IgD-negative memory B cell (primary cell): ENCODE data around the gene ETV3. TPM values are rescaled to one million over a fixed set of nuclear protein-coding genes. Genes with fewer than 3 reads are reported as not detected.
A peak's percentile ranks its signal among the peaks of the same experiment; 100 is the strongest.

Source experiments
- H3K27ac Mint-ChIP-seq, 3 donors: one replicate each; pipeline ENCODE4 v1.8.0; 2020 to 2022; ENCODE audit warnings: mild to moderate bottlenecking in 3 of 3, mixed read lengths in 3 of 3, moderate library complexity in 1 of 3
- H3K27me3 Mint-ChIP-seq: one replicate; pipeline ENCODE4 v1.8.0; 2021; ENCODE audit warnings: mixed read lengths
- H3K36me3 Mint-ChIP-seq: one replicate; pipeline ENCODE4 v1.8.0; 2020; ENCODE audit warnings: mild to moderate bottlenecking, mixed read lengths
- H3K4me1 Mint-ChIP-seq, 3 donors: one replicate each; pipeline ENCODE4 v1.8.0; 2020 to 2022; ENCODE audit warnings: mixed read lengths in 3 of 3, mild to moderate bottlenecking in 1 of 3
- H3K4me3 Mint-ChIP-seq, 4 donors: one replicate each; pipeline ENCODE4 v1.8.0; 2020 to 2022; ENCODE audit warnings: mild to moderate bottlenecking in 4 of 4, mixed read lengths in 4 of 4, moderate library complexity in 3 of 4
- H3K9me3 Mint-ChIP-seq, 3 donors: one replicate each; pipeline ENCODE4 v1.8.0; 2020 to 2021; ENCODE audit warnings: mixed read lengths in 3 of 3, mild to moderate bottlenecking in 1 of 3
- polyA plus RNA-seq: library from polyadenylated mRNA; unstranded; fragments of 300-500 nt; fragmentation: Illumina TruSeq; gene quantifications from one replicate; pipeline ENCODE4 v1.2.3, GENCODE V29; 2021

Gene ETV3
- polyA plus RNA-seq, 1 donor from 2014 or later, result 4.7 TPM

DNA sequence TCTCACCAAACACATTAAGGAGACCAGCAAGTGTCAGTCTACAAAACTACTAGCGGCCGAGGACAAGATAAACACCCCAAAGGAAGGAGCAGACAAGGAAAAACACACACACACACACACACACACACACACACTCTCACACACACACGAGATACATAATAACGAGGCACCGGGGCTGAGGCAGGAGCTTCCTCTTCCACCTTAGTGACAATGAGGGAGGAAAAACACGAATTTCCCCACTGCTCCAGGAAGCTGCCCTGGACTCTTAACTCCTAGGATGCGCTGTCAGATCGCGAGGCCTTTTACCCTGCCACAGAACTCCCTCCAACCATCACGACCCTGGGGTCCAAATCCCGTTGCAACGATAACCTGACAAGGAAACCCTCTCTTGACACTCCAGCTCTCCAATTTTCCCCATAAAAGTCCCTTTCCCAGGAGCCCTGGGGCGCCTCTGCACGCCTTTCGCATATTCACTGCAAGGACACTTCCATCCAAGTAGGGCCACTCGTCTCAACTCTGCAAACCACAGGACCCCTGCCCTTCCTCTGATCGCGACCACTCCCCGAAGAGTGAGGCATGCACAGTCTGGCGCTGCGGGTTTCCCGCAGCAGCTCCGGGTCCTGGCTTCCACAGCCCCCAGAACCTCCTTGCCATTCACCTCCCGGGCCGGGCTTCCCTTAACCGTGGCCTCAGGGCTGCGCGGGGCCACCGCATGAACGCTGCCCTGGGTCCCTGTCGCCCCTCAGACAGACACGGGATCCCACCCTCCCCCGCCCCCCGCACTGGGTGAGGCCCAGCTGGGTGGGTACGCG lies 581 bp downstream of the ETV3 start:
- Mint-ChIP-seq H3K27ac (peak overlapping the region; percentile 87 to 98 (median 90)), H3K27me3 (no peaks in the 10 kb centered on the region), H3K4me1 (peaks cover 32 to 43% (median 35%) of the 10 kb centered on the region in 3 donors), H3K4me3 (peak overlapping the region; percentile 88 to 98 (median 96)), H3K36me3 (peaks cover 10% of the 10 kb centered on the region), H3K9me3 (no peaks in the 10 kb centered on the region)

GRCh38 chr1:157137046-157137407 lies 1.2 kb downstream of the ETV3 start:
- peak overlapping the region; percentile 88 to 98 (median 96) for H3K4me3 Mint-ChIP-seq
- H3K4me1 Mint-ChIP-seq, result peaks cover 32 to 43% (median 35%) of the 10 kb centered on the region in 3 donors
- no peaks in the 10 kb centered on the region for H3K9me3 Mint-ChIP-seq
- peaks cover 14% of the 10 kb centered on the region for H3K36me3 Mint-ChIP-seq
- H3K27ac Mint-ChIP-seq, result peak overlapping the region in 2 of 3 donors; percentile 90 to 98
- H3K27me3 Mint-ChIP-seq, result no peaks in the 10 kb centered on the region

GRCh38 chr1:157136133-157136532 lies 2.1 kb downstream of the ETV3 start:
- Mint-ChIP-seq H3K36me3 (peaks cover 17% of the 10 kb centered on the region), H3K4me1 (peaks cover 32 to 43% (median 35%) of the 10 kb centered on the region in 3 donors), H3K4me3 (peak overlapping the region in 2 of 4 donors; percentile 61 to 88), H3K27me3 (no peaks in the 10 kb centered on the region), H3K9me3 (no peaks in the 10 kb centered on the region), H3K27ac (peak overlapping the region in 2 of 3 donors; percentile 30 to 90)

DNA sequence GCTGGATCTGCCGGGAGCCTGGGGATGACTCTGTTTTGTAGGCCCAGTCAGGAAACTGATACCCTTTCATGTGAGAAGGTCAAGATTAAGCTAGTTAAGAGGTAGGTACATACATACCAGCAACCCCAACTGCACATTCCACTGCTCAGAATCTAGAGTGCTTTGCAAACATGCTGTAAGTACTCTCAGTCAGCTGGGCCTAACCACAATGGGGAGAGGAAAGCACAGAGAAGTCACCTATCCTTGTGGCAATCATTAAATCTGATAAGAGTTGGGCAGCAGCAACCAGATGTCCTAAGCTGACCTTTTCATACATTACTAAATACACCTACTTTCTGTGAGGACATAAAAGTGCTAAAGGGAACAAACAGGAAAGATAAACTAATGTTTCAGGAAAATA lies 2.5 kb downstream of the ETV3 start:
- no peaks in the 10 kb centered on the region for H3K9me3 Mint-ChIP-seq
- no peaks in the 10 kb centered on the region for H3K27me3 Mint-ChIP-seq
- H3K4me1 Mint-ChIP-seq, result peaks cover 32 to 43% (median 35%) of the 10 kb centered on the region in 3 donors
- H3K4me3 Mint-ChIP-seq, result peak overlapping the region in 1 of 4 donors; percentile 88
- H3K36me3 Mint-ChIP-seq, result peaks cover 17% of the 10 kb centered on the region
- peak overlapping the region in 1 of 3 donors; percentile 37 for H3K27ac Mint-ChIP-seq

DNA sequence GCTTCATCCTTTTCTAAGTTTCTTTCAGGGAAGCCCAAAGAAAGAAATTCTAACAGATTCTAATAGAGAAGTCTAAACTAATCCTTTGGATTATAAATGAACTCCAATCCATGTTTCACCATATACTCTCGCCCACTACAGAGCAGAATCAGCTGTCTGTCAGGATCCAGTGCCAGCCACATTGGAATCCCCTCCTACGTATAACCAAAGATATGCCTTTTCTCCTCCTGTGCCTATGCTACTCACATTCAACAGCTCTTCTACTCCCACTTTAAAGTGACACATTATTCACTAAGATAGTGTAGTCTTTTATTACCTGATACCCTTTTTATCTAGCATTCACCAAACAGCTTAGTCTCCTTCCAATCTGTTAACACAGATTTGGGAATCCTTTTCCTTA lies 3.1 kb downstream of the ETV3 start:
- no peaks in the 10 kb centered on the region for H3K27me3 Mint-ChIP-seq
- H3K36me3 Mint-ChIP-seq, result peaks cover 17% of the 10 kb centered on the region

DNA sequence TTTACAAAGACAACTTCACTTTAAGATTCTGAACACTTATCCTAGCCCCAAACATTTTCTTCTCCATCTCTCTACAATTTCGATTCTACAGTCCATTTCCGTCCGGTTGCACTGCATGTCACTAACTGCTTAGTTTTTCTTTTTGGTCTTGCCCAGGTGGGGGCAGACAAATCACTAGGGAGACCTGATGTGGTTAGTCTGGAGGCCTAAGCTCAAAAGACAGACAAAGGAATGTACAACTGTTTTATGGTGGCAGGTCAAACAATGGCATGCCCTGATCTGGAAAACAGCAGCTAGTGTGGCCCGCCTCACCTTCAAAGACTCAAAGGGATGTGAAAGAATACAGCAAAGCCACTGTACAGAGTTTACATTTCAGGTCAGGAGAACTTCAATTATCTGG lies 3.8 kb downstream of the ETV3 start:
- peaks cover 17% of the 10 kb centered on the region for H3K36me3 Mint-ChIP-seq
- peaks cover 31 to 40% (median 34%) of the 10 kb centered on the region in 3 donors for H3K4me1 Mint-ChIP-seq
- H3K27me3 Mint-ChIP-seq, result no peaks in the 10 kb centered on the region
- no peaks in the 10 kb centered on the region for H3K9me3 Mint-ChIP-seq
- H3K4me3 Mint-ChIP-seq, result peak overlapping the region in 1 of 4 donors; percentile 57
- peak overlapping the region in 1 of 3 donors; percentile 19 for H3K27ac Mint-ChIP-seq

More for the DNA sequence above, 3.1 kb downstream of the ETV3 start:
- Mint-ChIP-seq H3K27ac (peak overlapping the region in 1 of 3 donors; percentile 19), H3K4me1 (peaks cover 32 to 43% (median 35%) of the 10 kb centered on the region in 3 donors), H3K4me3 (peak overlapping the region in 2 of 4 donors; percentile 57 to 77), H3K9me3 (no peaks in the 10 kb centered on the region)

- peak overlapping the region in 1 of 3 donors; percentile 8 for H3K27ac Mint-ChIP-seq
- H3K36me3 Mint-ChIP-seq, result peaks cover 17% of the 10 kb centered on the region
- peak overlapping the region in 1 of 4 donors; percentile 45 for H3K4me3 Mint-ChIP-seq
- H3K9me3 Mint-ChIP-seq, result no peaks in the 10 kb centered on the region
- H3K27me3 Mint-ChIP-seq, result no peaks in the 10 kb centered on the region
- peaks cover 24 to 32% (median 28%) of the 10 kb centered on the region in 3 donors for H3K4me1 Mint-ChIP-seq
Observed at GRCh38 chr1:157133426-157133825, 4.8 kb downstream of the ETV3 start.

DNA sequence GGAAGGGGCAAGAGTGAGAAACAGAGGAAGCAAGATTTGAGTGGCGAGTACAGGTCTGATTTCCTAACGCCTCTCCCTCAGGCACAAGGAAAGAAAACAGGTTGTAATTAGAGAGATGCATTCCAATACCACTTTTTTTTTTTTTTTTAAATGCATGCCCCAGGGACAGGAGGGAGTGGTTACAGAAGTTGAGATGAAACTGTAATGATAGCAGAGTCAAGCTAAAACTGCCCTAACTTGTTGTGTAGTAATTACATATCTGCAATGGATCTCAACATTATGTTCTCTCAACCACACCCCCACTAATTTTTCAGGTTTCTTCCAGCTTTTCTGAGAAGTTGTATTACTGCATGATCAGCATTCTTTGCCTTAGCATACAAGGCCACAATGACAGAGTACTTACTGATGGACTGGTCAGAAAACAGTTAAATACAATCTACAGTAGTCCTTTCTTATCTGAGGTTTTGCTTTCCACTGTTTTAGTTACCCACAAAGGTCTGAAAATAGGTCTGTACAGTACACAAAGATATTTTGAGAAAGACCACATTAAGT lies 5.5 kb downstream of the ETV3 start:
- H3K27ac Mint-ChIP-seq, result no peak overlapping the region
- H3K4me3 Mint-ChIP-seq, result peak overlapping the region in 1 of 4 donors; percentile 45
- no peaks in the 10 kb centered on the region for H3K27me3 Mint-ChIP-seq
- no peaks in the 10 kb centered on the region for H3K9me3 Mint-ChIP-seq
- peaks cover 17% of the 10 kb centered on the region for H3K36me3 Mint-ChIP-seq
- peaks cover 22 to 32% (median 28%) of the 10 kb centered on the region in 3 donors for H3K4me1 Mint-ChIP-seq

GRCh38 chr1:157132111-157132510 lies 6.1 kb downstream of the ETV3 start:
- H3K27ac Mint-ChIP-seq, result no peak overlapping the region
- peak overlapping the region in 1 of 4 donors; percentile 45 for H3K4me3 Mint-ChIP-seq
- peaks cover 13% of the 10 kb centered on the region for H3K36me3 Mint-ChIP-seq
- H3K9me3 Mint-ChIP-seq, result no peaks in the 10 kb centered on the region
- H3K4me1 Mint-ChIP-seq, result peaks cover 16 to 27% (median 24%) of the 10 kb centered on the region in 3 donors
- no peaks in the 10 kb centered on the region for H3K27me3 Mint-ChIP-seq

DNA sequence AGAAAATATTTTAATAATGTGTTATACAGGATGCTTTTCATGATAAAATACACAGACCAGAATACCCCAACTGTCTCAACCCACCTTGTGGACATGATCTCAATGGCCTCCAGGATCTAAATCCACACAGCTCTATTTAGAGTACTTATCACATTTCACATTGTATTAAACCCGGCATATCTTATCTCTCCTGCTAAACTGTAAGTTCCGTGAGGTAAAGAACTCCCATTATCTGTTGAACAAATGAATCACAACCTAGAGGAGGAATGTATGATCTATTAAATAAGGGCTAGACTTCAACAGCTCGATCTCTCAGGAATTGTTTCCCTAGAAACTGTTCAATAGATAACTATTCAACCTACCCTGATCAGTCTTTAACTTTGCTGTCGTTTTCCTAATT lies 6.9 kb downstream of the ETV3 start:
- Mint-ChIP-seq H3K36me3 (peaks cover 13% of the 10 kb centered on the region), H3K4me3 (no peak overlapping the region), H3K27me3 (no peaks in the 10 kb centered on the region), H3K9me3 (no peaks in the 10 kb centered on the region), H3K4me1 (peaks cover 8 to 19% (median 16%) of the 10 kb centered on the region in 3 donors), H3K27ac (no peak overlapping the region)

GRCh38 chr1:157124855-157125254 lies 13.3 kb downstream of the ETV3 start:
- H3K4me3 Mint-ChIP-seq, result peak overlapping the region in 1 of 4 donors; percentile 68
- no peaks in the 10 kb centered on the region for H3K9me3 Mint-ChIP-seq
- H3K4me1 Mint-ChIP-seq, result peaks cover 0 to 6% (median 2%) of the 10 kb centered on the region in 3 donors
- peaks cover 2% of the 10 kb centered on the region for H3K36me3 Mint-ChIP-seq
- no peaks in the 10 kb centered on the region for H3K27me3 Mint-ChIP-seq
- no peak overlapping the region for H3K27ac Mint-ChIP-seq

DNA sequence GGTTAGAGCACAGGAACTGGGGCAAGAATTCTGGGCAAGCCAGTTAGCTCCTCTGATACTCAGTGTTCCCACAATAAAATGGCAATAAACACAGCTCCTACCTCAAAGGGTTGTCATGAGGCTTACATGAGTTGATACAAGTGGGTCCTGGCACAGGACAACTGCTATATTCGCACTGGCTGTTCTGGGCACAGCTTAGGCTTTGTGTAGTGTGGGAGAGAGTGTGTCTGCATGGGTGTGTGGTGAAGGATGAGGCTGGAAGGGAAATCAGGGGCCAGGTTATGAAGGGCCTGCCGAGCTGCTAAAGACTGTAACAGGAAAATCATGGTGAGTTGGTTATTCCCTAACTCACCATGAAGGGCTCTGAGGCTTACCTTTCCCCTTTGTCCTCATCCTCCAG lies 18.7 kb downstream of the ETV3 start:
- Mint-ChIP-seq H3K27me3 (peaks cover 2% of the 10 kb centered on the region), H3K27ac (peak overlapping the region in 1 of 3 donors; percentile 87), H3K4me1 (peaks cover 9 to 10% (median 9%) of the 10 kb centered on the region in 3 donors), H3K4me3 (no peak overlapping the region), H3K9me3 (no peaks in the 10 kb centered on the region), H3K36me3 (peaks cover 3% of the 10 kb centered on the region)

- H3K4me3 Mint-ChIP-seq, result no peak overlapping the region
- H3K27ac Mint-ChIP-seq, result peak overlapping the region in 1 of 3 donors; percentile 87
- peaks cover 3% of the 10 kb centered on the region for H3K36me3 Mint-ChIP-seq
- H3K9me3 Mint-ChIP-seq, result no peaks in the 10 kb centered on the region
- H3K4me1 Mint-ChIP-seq, result peaks cover 7 to 10% (median 9%) of the 10 kb centered on the region in 3 donors
- peaks cover 2% of the 10 kb centered on the region for H3K27me3 Mint-ChIP-seq
Observed at GRCh38 chr1:157119008-157119407, 19.2 kb downstream of the ETV3 start.

DNA sequence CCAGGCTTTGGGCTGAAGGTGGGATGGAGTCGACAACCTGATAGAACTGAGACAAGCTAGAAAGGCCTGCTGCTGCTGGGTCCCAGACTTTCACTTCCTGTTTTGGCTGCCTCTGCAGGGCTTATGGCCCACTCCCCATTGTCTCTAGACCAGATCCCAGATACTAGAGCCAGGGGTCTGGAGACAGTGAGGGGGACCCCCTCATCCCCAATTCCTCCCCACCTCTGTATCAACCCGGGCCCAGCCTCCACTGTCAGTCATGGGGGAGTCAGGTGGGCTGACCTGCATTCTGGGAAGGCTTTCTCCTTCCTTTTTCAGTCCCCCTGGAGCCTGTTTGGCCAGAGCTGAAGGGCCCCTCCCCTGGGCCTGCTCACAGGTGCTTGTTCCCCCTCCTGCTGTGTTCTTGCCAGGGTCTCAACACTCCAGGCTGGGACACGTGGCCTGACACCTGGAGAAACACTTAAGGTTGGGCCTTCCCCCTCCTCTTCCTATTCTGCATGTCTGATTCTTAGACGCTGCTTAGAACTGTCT lies 20.6 kb downstream of the ETV3 start:
- H3K4me1 Mint-ChIP-seq, result peaks cover 4 to 9% (median 7%) of the 10 kb centered on the region in 3 donors
- H3K36me3 Mint-ChIP-seq, result peaks cover 3% of the 10 kb centered on the region
- H3K9me3 Mint-ChIP-seq, result no peaks in the 10 kb centered on the region
- H3K27me3 Mint-ChIP-seq, result peaks cover 2% of the 10 kb centered on the region
- no peak overlapping the region for H3K27ac Mint-ChIP-seq
- no peak overlapping the region for H3K4me3 Mint-ChIP-seq

DNA sequence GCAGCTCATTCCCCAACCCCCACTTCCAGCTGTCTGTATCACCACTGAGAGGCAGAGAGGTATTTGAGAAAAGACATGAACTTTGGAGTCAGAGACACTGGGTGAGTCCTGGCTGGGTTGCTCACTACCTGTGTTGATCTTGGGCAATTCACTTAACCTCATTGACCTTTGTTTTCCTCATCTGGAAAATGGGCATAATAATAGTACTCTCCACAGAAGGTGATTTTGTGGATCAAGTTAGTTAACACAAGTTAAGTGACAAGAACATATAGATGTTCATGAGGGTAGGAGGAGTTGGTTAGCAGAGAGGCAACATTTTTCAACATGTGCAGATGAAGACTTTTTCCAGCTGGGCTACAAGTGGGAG lies 21.5 kb downstream of the ETV3 start:
- Mint-ChIP-seq H3K36me3 (peaks cover 3% of the 10 kb centered on the region), H3K27ac (no peak overlapping the region), H3K27me3 (peaks cover 2% of the 10 kb centered on the region), H3K4me1 (peaks cover 4 to 9% (median 7%) of the 10 kb centered on the region in 3 donors), H3K4me3 (no peak overlapping the region), H3K9me3 (no peaks in the 10 kb centered on the region)
